DOHH2 (cell line): ENCODE data around the gene SLC2A6.

Experiments
- H3F3A ChIP-seq: fragments of 200-600 bp; sonication (generic), shearing (Covaris generic); 2 replicates; pipeline ENCODE4 v1.6.0; 2016; ENCODE audit warnings: antibody characterized with exemption, mild to moderate bottlenecking; ENCODE audit not compliant: control insufficient read depth, insufficient read depth
- H3K27ac ChIP-seq: fragments of 200-600 bp; sonication (generic); 2 replicates; pipeline ENCODE4 v1.5.1; 2014; ENCODE audit warnings: low read depth, mild to moderate bottlenecking, low read length, moderate library complexity
- H3K27me3 ChIP-seq: fragments of 200-600 bp; sonication (generic); 2 replicates; pipeline ENCODE4 v1.6.1; 2014; ENCODE audit warnings: mild to moderate bottlenecking, low read length, mixed read lengths; ENCODE audit not compliant: control insufficient read depth
- H3K36me3 ChIP-seq: fragments of 200-600 bp; sonication (generic); 2 replicates; pipeline ENCODE4 v1.6.1; 2014; ENCODE audit warnings: mild to moderate bottlenecking, low read length, moderate library complexity, mixed read lengths; ENCODE audit not compliant: control insufficient read depth
- H3K4me1 ChIP-seq: fragments of 200-600 bp; sonication (generic); 2 replicates; pipeline ENCODE4 v1.6.1; 2014; ENCODE audit warnings: mild to moderate bottlenecking, low read length, mixed read lengths; ENCODE audit not compliant: control insufficient read depth
- H3K4me2 ChIP-seq: fragments of 200-600 bp; sonication (generic); 2 replicates; pipeline ENCODE4 v1.6.0; 2014; ENCODE audit warnings: mild to moderate bottlenecking, low read length, moderate library complexity
- H3K4me3 ChIP-seq: fragments of 200-600 bp; sonication (generic); 2 replicates; pipeline ENCODE4 v1.5.1; 2014; ENCODE audit warnings: mild to moderate bottlenecking, low read length, mixed read lengths
- H3K79me2 ChIP-seq: fragments of 200-600 bp; sonication (generic); 2 replicates; pipeline ENCODE4 v1.6.1; 2014; ENCODE audit warnings: mild to moderate bottlenecking, low read length, mixed read lengths; ENCODE audit not compliant: control insufficient read depth
- H3K9me2 ChIP-seq: fragments of 200-600 bp; sonication (generic); replicated peaks from 2 replicates; pipeline ENCODE4 v1.6.1; 2014; ENCODE audit warnings: mild to moderate bottlenecking, low read length, mixed read lengths; ENCODE audit not compliant: control insufficient read depth
- H3K9me3 ChIP-seq: fragments of 200-600 bp; sonication (generic); 2 replicates; pipeline ENCODE4 v1.6.1; 2014; ENCODE audit warnings: antibody characterized with exemption, low read length, mixed read lengths; ENCODE audit not compliant: control insufficient read depth, insufficient read depth
- H4K20me1 ChIP-seq: fragments of 200-600 bp; sonication (generic); 2 replicates; pipeline ENCODE4 v1.6.0; 2014; ENCODE audit warnings: low read depth, mild to moderate bottlenecking, antibody characterized with exemption, low read length, moderate library complexity; ENCODE audit not compliant: control insufficient read depth, insufficient read depth
- EZH2phosphoT487 ChIP-seq: fragments of 200-600 bp; sonication (generic); IDR thresholded peaks from 2 replicates; pipeline ENCODE4 v1.6.1; 2017; ENCODE audit warnings: borderline replicate concordance, mild to moderate bottlenecking, antibody characterized with exemption, low read length, moderate library complexity, mixed read lengths
- TF ChIP-seq, protein P1 (sequence below): fragments of 200-600 bp; sonication (generic); IDR thresholded peaks from one replicate; pipeline ENCODE4 v1.5.1; 2014; ENCODE audit warnings: antibody characterized with exemption, mild to moderate bottlenecking, low read depth, low read length; ENCODE audit not compliant: poor library complexity, severe bottlenecking

SLC2A6 gene

DNA sequence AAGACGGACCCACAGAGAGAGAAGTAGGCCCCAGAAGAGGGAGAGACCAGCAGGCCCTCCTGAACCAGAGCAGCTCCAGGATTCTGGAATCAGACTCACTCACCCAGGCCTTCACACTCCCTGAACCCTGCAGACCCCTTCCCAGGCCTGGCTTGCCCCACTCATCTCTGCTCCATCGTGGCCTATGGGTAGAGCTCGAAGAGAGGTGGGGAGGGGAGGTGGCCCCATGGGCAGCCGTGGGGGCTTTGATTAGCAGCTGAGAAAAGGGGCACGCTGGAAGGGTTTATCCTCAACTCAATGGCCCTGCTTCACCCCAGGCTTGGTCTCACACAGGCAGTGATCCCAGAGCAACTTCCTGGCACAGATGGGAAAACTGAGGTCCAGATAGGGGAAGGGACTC lies 45.2 kb upstream of the SLC2A6 start:
- no peaks in the 10 kb centered on the region for H3K79me2 ChIP-seq
- H3K4me2 ChIP-seq: no peak overlapping the region
- H4K20me1 ChIP-seq: no peaks in the 10 kb centered on the region
- H3K36me3 ChIP-seq: no peaks in the 10 kb centered on the region
- peaks cover 3% of the 10 kb centered on the region for H3K27me3 ChIP-seq
- no peaks in the 10 kb centered on the region for H3K9me2 ChIP-seq
- H3K9me3 ChIP-seq: no peaks in the 10 kb centered on the region
- H3K4me3 ChIP-seq: no peak overlapping the region
- no peaks in the 10 kb centered on the region for H3K4me1 ChIP-seq
- no peak overlapping the region for H3K27ac ChIP-seq
- H3F3A ChIP-seq: no peaks in the 10 kb centered on the region
- TF ChIP-seq, protein P1, sequence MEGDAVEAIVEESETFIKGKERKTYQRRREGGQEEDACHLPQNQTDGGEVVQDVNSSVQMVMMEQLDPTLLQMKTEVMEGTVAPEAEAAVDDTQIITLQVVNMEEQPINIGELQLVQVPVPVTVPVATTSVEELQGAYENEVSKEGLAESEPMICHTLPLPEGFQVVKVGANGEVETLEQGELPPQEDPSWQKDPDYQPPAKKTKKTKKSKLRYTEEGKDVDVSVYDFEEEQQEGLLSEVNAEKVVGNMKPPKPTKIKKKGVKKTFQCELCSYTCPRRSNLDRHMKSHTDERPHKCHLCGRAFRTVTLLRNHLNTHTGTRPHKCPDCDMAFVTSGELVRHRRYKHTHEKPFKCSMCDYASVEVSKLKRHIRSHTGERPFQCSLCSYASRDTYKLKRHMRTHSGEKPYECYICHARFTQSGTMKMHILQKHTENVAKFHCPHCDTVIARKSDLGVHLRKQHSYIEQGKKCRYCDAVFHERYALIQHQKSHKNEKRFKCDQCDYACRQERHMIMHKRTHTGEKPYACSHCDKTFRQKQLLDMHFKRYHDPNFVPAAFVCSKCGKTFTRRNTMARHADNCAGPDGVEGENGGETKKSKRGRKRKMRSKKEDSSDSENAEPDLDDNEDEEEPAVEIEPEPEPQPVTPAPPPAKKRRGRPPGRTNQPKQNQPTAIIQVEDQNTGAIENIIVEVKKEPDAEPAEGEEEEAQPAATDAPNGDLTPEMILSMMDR: no peak
- TF ChIP-seq EZH2phosphoT487: no peak

- Histone ChIP-seq H3K4me1 (no peaks in the 10 kb centered on the region), H3K9me3 (no peaks in the 10 kb centered on the region), H3K27me3 (peaks cover 3% of the 10 kb centered on the region), H4K20me1 (no peaks in the 10 kb centered on the region), H3K9me2 (no peaks in the 10 kb centered on the region), H3K27ac (no peak overlapping the region), H3K36me3 (no peaks in the 10 kb centered on the region), H3K4me3 (no peak overlapping the region), H3K4me2 (no peak overlapping the region), H3F3A (no peaks in the 10 kb centered on the region), H3K79me2 (no peaks in the 10 kb centered on the region)
- no peak for TF ChIP-seq EZH2phosphoT487
- TF ChIP-seq, protein P1: no peak
Observed at GRCh38 chr9:133523106-133523505, 44.2 kb upstream of the SLC2A6 start.

GRCh38 chr9:133522073-133522910 lies 43.4 kb upstream of the SLC2A6 start:
- no peaks in the 10 kb centered on the region for H3K4me1 ChIP-seq
- no peaks in the 10 kb centered on the region for H3K36me3 ChIP-seq
- no peak overlapping the region for H3K27ac ChIP-seq
- H3F3A ChIP-seq: no peaks in the 10 kb centered on the region
- TF ChIP-seq, protein P1: no peak
- no peak for TF ChIP-seq EZH2phosphoT487
- H3K79me2 ChIP-seq: no peaks in the 10 kb centered on the region
- no peaks in the 10 kb centered on the region for H4K20me1 ChIP-seq
- H3K4me3 ChIP-seq: no peak overlapping the region
- H3K9me2 ChIP-seq: no peaks in the 10 kb centered on the region
- no peaks in the 10 kb centered on the region for H3K9me3 ChIP-seq
- peaks cover 3% of the 10 kb centered on the region for H3K27me3 ChIP-seq
- H3K4me2 ChIP-seq: no peak overlapping the region
